GM12864 (cell line): ENCODE results near the gene CDH23.

Experiments used
- DNase-seq: peaks from one replicate; pipeline ENCODE4 v3.0.0-alpha.2; 2011; ENCODE audit warnings: low read depth
- H3K4me3 ChIP-seq: 2 replicates; pipeline ENCODE4 v1.5.1; 2011; ENCODE audit warnings: mild to moderate bottlenecking, low read depth, low read length, control low read depth
- CTCF ChIP-seq: IDR thresholded peaks from 2 replicates; pipeline ENCODE4 v1.5.1; 2011; ENCODE audit warnings: low read depth, mild to moderate bottlenecking, moderate library complexity, low read length, control low read depth, inconsistent platforms; ENCODE audit errors: missing control alignments

The CDH23 gene

DNA sequence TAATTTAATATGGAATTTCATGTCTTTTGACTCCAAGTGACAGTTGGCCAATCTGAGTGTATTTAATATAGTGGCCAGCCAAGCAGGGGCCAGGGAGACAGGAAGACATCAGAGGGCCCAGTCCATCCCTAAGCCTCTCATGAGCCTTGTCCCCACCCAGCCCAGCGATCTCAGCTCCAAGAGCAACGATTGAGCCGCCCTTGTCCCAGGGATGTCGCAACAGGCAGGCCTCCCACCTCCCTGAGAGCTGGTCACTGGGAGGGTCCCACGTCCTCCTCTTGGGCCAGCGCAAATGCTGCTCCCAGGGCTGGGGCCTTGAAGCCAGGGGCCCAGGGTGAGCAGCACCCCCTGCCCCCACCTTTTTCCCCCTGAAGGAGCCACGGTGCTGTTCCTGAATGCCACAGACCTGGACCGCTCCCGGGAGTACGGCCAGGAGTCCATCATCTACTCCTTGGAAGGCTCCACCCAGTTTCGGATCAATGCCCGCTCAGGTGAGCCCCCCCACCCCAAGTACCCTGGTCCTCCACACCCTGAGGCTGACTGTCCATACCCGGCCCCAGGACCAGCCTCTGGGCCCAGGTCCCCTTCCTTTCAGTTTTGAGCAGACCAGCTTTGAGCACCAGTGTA, 293.5 kb downstream of the CDH23 start:
- TF ChIP-seq CTCF = no peak
- no peak overlapping the region for H3K4me3 ChIP-seq

DNA sequence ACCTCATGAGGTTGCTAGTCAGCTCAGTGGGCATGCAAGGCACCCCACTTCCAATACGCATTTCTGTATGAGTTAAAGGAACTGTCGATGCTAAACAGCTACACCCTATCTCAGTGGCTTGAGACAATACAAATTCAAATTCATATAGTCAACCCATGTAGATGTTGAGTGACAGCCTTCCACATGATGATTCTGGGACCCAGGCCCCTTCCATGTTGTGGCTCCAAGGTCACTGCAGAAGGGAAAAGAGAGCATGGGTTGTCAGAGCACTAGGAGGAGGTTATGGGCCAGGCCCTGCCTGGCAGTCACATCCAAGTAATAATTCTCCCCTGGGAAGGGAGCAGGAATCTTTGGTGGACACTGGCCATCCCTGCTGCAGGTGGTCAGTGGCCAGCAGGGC, 294.7 kb downstream of the CDH23 start:
- H3K4me3 ChIP-seq = no peak overlapping the region
- DNase-seq = no peak
- no peak for TF ChIP-seq CTCF

More for the DNA sequence above, 293.5 kb downstream of the CDH23 start:
- DNase-seq = no peak

GRCh38 chr10:71692598-71693306, 296.0 kb downstream of the CDH23 start:
- no peak for TF ChIP-seq CTCF
- H3K4me3 ChIP-seq = no peak overlapping the region
- DNase-seq = no peak

GRCh38 chr10:71693377-71693776, 296.7 kb downstream of the CDH23 start:
- no peak for TF ChIP-seq CTCF
- no peak for DNase-seq
- no peak overlapping the region for H3K4me3 ChIP-seq

- H3K4me3 ChIP-seq = peak overlapping the region; percentile 2
- DNase-seq = no peak
- no peak for TF ChIP-seq CTCF
Measured at GRCh38 chr10:71694039-71694501, 297.4 kb downstream of the CDH23 start.

GRCh38 chr10:71694567-71694968, 297.8 kb downstream of the CDH23 start:
- H3K4me3 ChIP-seq = peak overlapping the region; percentile 2
- no peak for TF ChIP-seq CTCF
- peak; percentile 85 for DNase-seq
